Fibroblast of the aortic adventitia (primary cell): ENCODE data around the gene MBIP. TPM values are rescaled to one million over a fixed set of nuclear protein-coding genes. Genes with fewer than 3 reads are reported as not detected.

Experiments used
- DNase-seq: peaks from one replicate; pipeline ENCODE4 v3.0.0-alpha.2; 2010; ENCODE audit warnings: low read depth
- H3K4me3 ChIP-seq: 2 replicates; pipeline ENCODE4 v1.5.1; 2011; ENCODE audit warnings: low read depth, mild to moderate bottlenecking, control low read depth, low read length, moderate library complexity
- total RNA-seq: library from RNA; depleted of rRNA; stranded (reverse); fragments of >200 nt; gene quantifications from 2 replicates; pipeline ENCODE4 v1.2.3, GENCODE V29; 2012; ENCODE audit warnings: low replicate concordance
- TF ChIP-seq, protein P1 (sequence below): IDR thresholded peaks from 2 replicates; pipeline ENCODE4 v1.5.1; 2011; ENCODE audit warnings: mild to moderate bottlenecking, low read length, control low read depth, inconsistent platforms; ENCODE audit not compliant: insufficient read depth

MBIP gene
- 11.1 and 18.2 TPM in 2 replicates for total RNA-seq

DNA sequence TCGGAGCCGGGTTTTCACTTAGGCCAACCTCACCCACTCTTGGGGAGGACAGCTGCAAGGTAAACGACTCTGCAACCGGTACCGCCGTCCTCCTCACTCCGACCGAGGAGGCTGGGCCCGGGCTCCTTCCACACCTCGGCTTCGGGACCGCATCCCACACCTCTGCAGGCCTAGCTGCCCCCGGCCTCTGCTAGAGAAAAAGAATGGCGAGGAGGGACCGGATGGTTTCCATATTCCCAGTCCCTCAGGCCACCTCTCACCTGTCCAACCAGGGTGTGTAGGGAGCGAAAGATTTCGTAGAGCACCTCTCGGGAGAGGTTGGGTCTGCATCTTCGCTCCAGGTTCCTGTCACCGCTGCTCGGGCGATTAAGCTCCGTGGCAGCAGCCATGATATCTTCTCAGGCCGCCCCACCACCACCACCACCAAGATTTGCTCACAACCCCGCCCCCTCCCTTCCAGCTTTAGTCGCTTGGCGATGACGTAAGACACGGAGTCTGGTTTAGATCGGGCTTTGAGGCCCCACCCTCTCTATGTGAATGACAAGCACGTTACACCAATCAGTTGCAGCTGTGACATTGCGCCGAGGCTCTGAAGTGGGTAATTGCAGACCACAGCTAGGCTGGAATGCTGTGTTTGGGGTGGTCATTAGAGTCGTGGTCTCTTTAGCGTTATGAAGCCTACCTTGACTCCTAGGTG, at the start of gene MBIP:
Gene MBIP, minus strand, starts transcription at position 438 of the 697 bp plus-strand sequence. Its CDS starts 49 bp downstream, at position 389.
- H3K4me3 ChIP-seq, result peak within 1 kb of the TSS; percentile 87
- peak; percentile 98 for DNase-seq
- TF ChIP-seq, protein P1, sequence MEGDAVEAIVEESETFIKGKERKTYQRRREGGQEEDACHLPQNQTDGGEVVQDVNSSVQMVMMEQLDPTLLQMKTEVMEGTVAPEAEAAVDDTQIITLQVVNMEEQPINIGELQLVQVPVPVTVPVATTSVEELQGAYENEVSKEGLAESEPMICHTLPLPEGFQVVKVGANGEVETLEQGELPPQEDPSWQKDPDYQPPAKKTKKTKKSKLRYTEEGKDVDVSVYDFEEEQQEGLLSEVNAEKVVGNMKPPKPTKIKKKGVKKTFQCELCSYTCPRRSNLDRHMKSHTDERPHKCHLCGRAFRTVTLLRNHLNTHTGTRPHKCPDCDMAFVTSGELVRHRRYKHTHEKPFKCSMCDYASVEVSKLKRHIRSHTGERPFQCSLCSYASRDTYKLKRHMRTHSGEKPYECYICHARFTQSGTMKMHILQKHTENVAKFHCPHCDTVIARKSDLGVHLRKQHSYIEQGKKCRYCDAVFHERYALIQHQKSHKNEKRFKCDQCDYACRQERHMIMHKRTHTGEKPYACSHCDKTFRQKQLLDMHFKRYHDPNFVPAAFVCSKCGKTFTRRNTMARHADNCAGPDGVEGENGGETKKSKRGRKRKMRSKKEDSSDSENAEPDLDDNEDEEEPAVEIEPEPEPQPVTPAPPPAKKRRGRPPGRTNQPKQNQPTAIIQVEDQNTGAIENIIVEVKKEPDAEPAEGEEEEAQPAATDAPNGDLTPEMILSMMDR, result no peak

DNA sequence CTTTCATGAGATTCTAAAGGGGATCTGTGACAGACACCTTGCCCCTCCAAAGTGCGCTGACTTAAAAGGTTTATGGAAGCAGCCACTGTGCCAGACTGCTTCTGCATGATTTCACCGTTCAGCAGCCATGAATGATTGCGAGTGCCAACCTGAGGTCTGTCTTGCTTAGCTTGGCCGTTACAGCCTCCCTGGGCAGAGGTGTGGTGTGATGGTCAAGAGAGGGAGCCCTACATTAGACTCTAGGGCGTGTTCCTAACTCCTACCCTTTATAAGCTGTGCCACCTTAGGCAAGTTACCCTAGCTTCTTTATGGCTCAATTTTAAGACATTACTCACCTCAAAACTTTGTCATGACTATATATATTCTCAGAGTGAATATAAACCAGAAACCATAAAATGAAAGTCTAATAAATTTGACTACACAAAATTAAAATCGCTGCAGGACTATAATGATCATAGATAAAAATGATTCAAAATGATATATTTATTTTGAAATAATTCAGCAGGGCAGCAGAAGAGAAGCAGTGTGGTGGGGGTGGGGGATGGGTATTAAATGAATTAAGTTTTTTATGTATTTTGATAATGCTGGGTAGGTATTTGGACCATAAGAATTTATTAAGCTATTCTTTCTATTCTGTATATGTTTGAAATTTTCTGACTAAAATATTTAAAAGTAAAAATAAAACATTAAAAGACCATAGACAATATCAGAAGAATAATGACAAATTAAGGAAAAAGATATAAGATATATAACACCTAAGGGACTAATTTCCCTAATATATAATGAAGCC, 47.7 kb upstream of the MBIP start:
- TF ChIP-seq, protein P1, result no peak
- DNase-seq, result no peak
- no peak overlapping the region for H3K4me3 ChIP-seq

DNA sequence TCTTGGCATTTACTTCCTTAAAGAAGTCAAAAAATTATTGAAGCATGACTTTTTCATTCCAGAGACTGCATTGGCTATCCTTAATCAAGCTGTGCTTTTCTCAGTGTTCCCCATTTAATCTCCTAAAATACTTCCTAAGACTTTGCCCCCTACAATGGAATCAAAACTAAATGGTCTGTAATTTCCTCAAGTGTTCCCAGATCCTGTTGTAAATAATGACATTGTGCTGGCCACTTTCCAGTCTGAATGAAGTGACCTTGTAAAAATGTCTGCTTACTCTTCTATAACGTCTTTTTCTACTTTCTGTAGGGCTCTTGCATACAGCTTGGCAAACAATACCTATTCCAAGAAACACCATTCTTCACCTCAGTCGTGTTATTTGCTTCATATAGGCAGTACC, 45.3 kb upstream of the MBIP start:
- DNase-seq, result no peak
- TF ChIP-seq, protein P1, result no peak
- no peak overlapping the region for H3K4me3 ChIP-seq

- H3K4me3 ChIP-seq, result no peak overlapping the region
- DNase-seq, result peak; percentile 6
- TF ChIP-seq, protein P1, result no peak
Measured at GRCh38 chr14:36363704-36364103, 43.3 kb upstream of the MBIP start.

GRCh38 chr14:36362648-36363047, 42.2 kb upstream of the MBIP start:
- TF ChIP-seq, protein P1, result no peak
- no peak for DNase-seq
- no peak overlapping the region for H3K4me3 ChIP-seq

- TF ChIP-seq, protein P1, result no peak
- no peak overlapping the region for H3K4me3 ChIP-seq
- no peak for DNase-seq
Measured at GRCh38 chr14:36361210-36361853, 40.9 kb upstream of the MBIP start.
